HCT116 (cell line): ENCODE data around the gene RIPK4. TPM values are rescaled to one million over a fixed set of nuclear protein-coding genes. Genes with fewer than 3 reads are reported as not detected.

ENCODE experiments used
- ATAC-seq: fragments of 200-7000 bp; cut with Tn5 transposase; 2 replicates; pipeline ENCODE4 v1.9.1; 2020; ENCODE audit warnings: mild to moderate bottlenecking, moderate library complexity
- BruUV-seq: library from RNA; stranded (reverse); fragments of 400-500 nt; replicated peaks from 2 replicates; lab custom pipeline; 2021; lab: Mats Ljungman, UMichigan
- CTCF ChIA-PET: fragments of 300-600 bp; sonication (Branson Sonifier 250); formaldehyde crosslinking; loops from one replicate; lab custom pipeline; 2021; ENCODE audit warnings: antibody characterized with exemption; lab: Charles Lee
- POLR2A ChIA-PET: fragments of 300-600, 350-600 bp; sonication (Branson Sonifier 250); formaldehyde crosslinking; loops from one replicate; lab custom pipeline; 2021; ENCODE audit warnings: antibody characterized with exemption; lab: Charles Lee
- RAD21 ChIA-PET, 2 experiments: fragments of 300-600 bp; sonication (Branson Sonifier 250); formaldehyde crosslinking; loops; one replicate each; lab custom pipeline; 2023; ENCODE audit warnings: low total read pairs in 2 of 2; ENCODE audit not compliant: uncharacterized antibody in 2 of 2, unreplicated experiment in 2 of 2, low non-redundant PET in 1 of 2; lab: Charles Lee
- DNase-seq: peaks from one replicate; pipeline ENCODE4 v3.0.0-alpha.2; 2010; ENCODE audit warnings: low read depth, low spot score
- H2AFZ ChIP-seq: fragments of 200-600 bp; shearing (Covaris generic), sonication (generic); 2 replicates; pipeline ENCODE4 v1.6.1; 2017; ENCODE audit warnings: low read depth, mixed run types, mixed read lengths, antibody characterized with exemption, low read length; ENCODE audit not compliant: poor library complexity, severe bottlenecking
- H3K27ac ChIP-seq: 2 replicates; pipeline ENCODE4 v1.5.1; 2012; ENCODE audit warnings: low read depth, low read length
- H3K27me3 ChIP-seq: fragments of 200-600 bp; sonication (generic); 2 replicates; pipeline ENCODE4 v1.6.1; 2016; ENCODE audit warnings: mixed run types, low read length, mixed read lengths; ENCODE audit not compliant: insufficient read depth
- H3K36me3 ChIP-seq, 2 experiments: fragments of 200-500 bp in 1 of 2; fragments of 200-600 bp in 1 of 2; sonication (Bioruptor generic) in 1 of 2; sonication (generic) in 1 of 2; 2 replicates each; pipeline versions ENCODE4 v1.5.1 to v1.6.1; 2014 to 2016; ENCODE audit warnings: low read length in 2 of 2, inconsistent platforms in 1 of 2, mixed read lengths in 1 of 2, mixed run types in 1 of 2; ENCODE audit not compliant: insufficient read depth in 2 of 2, control insufficient read depth in 1 of 2
- H3K4me1 ChIP-seq, 2 experiments: fragments of 200-600 bp in 1 of 2; sonication (generic) in 1 of 2; 2 replicates each; pipeline versions ENCODE4 v1.5.1 to v1.6.1; 2012 to 2017; ENCODE audit warnings: low read length in 2 of 2, inconsistent platforms in 1 of 2, mild to moderate bottlenecking in 1 of 2, mixed read lengths in 1 of 2, mixed run types in 1 of 2, moderate library complexity in 1 of 2; ENCODE audit not compliant: insufficient read depth in 2 of 2, control insufficient read depth in 1 of 2
- H3K4me2 ChIP-seq: fragments of 200-600 bp; sonication (generic); 2 replicates; pipeline ENCODE4 v1.6.1; 2017; ENCODE audit warnings: mixed run types, low read length, mixed read lengths
- H3K4me3 ChIP-seq, 2 experiments: fragments of 200-600 bp in 1 of 2; sonication (generic) in 1 of 2; replicated peaks in 1 of 2; 2 replicates each; pipeline ENCODE4 v1.5.1; 2011 to 2016; ENCODE audit warnings: low read length in 2 of 2, control low read depth in 1 of 2, low read depth in 1 of 2, mild to moderate bottlenecking in 1 of 2, mixed read lengths in 1 of 2, mixed run types in 1 of 2
- H3K79me2 ChIP-seq: fragments of 200-600 bp; sonication (generic); 2 replicates; pipeline ENCODE4 v1.6.1; 2017; ENCODE audit warnings: mild to moderate bottlenecking, mixed run types, low read length, moderate library complexity, mixed read lengths; ENCODE audit not compliant: insufficient read depth
- H3K9ac ChIP-seq: fragments of 200-600 bp; sonication (generic); 2 replicates; pipeline ENCODE4 v1.6.1; 2016; ENCODE audit warnings: low read length, mixed read lengths
- H3K9me2 ChIP-seq: fragments of 200-600 bp; sonication (generic), shearing (Covaris generic); 2 replicates; pipeline ENCODE4 v1.6.1; 2017; ENCODE audit warnings: mixed run types, mild to moderate bottlenecking, moderate library complexity; ENCODE audit not compliant: insufficient read depth
- H3K9me3 ChIP-seq, 2 experiments: fragments of 200-500 bp in 1 of 2; fragments of 200-600 bp in 1 of 2; sonication (Bioruptor generic) in 1 of 2; sonication (generic) in 1 of 2; 2 replicates each; pipeline ENCODE4 v1.6.1; 2014 to 2017; ENCODE audit warnings: low read length in 2 of 2, mixed read lengths in 2 of 2, inconsistent platforms in 1 of 2, low read depth in 1 of 2, mild to moderate bottlenecking in 1 of 2, mixed run types in 1 of 2, moderate library complexity in 1 of 2; ENCODE audit not compliant: control insufficient read depth in 1 of 2, insufficient read depth in 1 of 2
- H4K20me1 ChIP-seq: fragments of 200-600 bp; sonication (generic), shearing (Covaris generic); 2 replicates; pipeline ENCODE4 v1.6.1; 2017; ENCODE audit warnings: mixed run types, mild to moderate bottlenecking, moderate library complexity; ENCODE audit not compliant: insufficient read depth
- EGR1 ChIP-seq: IDR thresholded peaks from 2 replicates; pipeline ENCODE4 v1.6.1; 2012; ENCODE audit warnings: low read depth
- ELF1 ChIP-seq: IDR thresholded peaks from 2 replicates; pipeline ENCODE4 v1.6.1; 2012; ENCODE audit warnings: low read depth, borderline replicate concordance
- EZH2 ChIP-seq: fragments of 200-600 bp; sonication (generic); IDR thresholded peaks from 2 replicates; pipeline ENCODE4 v1.6.1; 2017; ENCODE audit warnings: antibody characterized with exemption, mixed run types
- FOSL1 ChIP-seq: IDR thresholded peaks from 2 replicates; pipeline ENCODE4 v1.6.1; 2012; ENCODE audit warnings: low read depth
- JUND ChIP-seq: IDR thresholded peaks from 2 replicates; pipeline ENCODE4 v1.6.1; 2012
- POLR2AphosphoS5 ChIP-seq: IDR thresholded peaks from 2 replicates; pipeline ENCODE4 v1.6.1; 2011; ENCODE audit warnings: mild to moderate bottlenecking, low read depth, low read length, moderate library complexity
- RAD21 ChIP-seq: IDR thresholded peaks from 2 replicates; pipeline ENCODE4 v1.6.1; 2012; ENCODE audit warnings: low read depth, mild to moderate bottlenecking
- SIN3A ChIP-seq: IDR thresholded peaks from 2 replicates; pipeline ENCODE4 v1.6.1; 2012; ENCODE audit warnings: low read depth
- SP1 ChIP-seq: IDR thresholded peaks from 2 replicates; pipeline ENCODE4 v1.6.1; 2012; ENCODE audit warnings: low read depth
- YY1 ChIP-seq: IDR thresholded peaks from 2 replicates; pipeline ENCODE4 v1.6.1; 2011; ENCODE audit warnings: low read length, low read depth, moderate library complexity, mild to moderate bottlenecking; ENCODE audit not compliant: insufficient replicate concordance; ENCODE audit errors: extremely low read depth
- ZNF274 ChIP-seq: fragments of 200-500 bp; sonication (Bioruptor generic); IDR thresholded peaks from 2 replicates; pipeline ENCODE4 v1.6.1; 2014; ENCODE audit warnings: mild to moderate bottlenecking, low read depth, low read length, inconsistent platforms
- intact Hi-C: fragments of 100-400 bp; cut with micrococcal nuclease; formaldehyde crosslinking; loops from 2 replicates; pipeline ENCODE4 v1.10.0; 2022
- total RNA-seq: library from RNA; stranded (reverse); gene quantifications from one replicate; pipeline ENCODE4 v1.2.1, GENCODE V29; 2021; ENCODE audit not compliant: unreplicated experiment
- TF ChIP-seq, protein P1 (sequence below): IDR thresholded peaks from 2 replicates; pipeline ENCODE4 v1.6.1; 2012
- TF ChIP-seq, protein P2 (sequence below): IDR thresholded peaks from 2 replicates; pipeline ENCODE4 v1.6.1; 2011; ENCODE audit warnings: mild to moderate bottlenecking, low read length, moderate library complexity; ENCODE audit not compliant: insufficient replicate concordance; ENCODE audit errors: extremely low read depth

The RIPK4 gene
- total RNA-seq, 1 experiment from 2014 or later, result 9.9 TPM

DNA sequence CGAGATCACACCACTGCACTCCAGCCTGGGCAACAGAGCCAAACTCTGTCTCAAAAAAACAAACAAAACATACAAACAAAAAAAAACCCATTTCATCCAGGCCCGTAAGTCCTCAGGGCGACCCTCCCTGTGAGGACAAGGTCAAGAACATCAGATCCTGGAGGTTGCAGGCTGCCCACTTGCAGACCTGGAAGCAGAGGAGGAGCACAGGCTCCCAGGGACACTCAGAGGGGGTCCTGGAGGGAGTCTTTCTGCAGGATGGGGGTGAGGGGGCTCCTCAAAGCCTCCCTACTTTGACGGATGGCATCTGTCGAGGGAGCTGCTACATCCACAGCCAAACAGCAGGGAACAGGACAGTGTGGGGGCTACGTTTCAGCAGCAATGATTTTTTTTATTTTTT lies 47.2 kb downstream of the RIPK4 start:
- DNase-seq (no peak), ATAC-seq (no peak)
- H3K9ac ChIP-seq, result no peak overlapping the region
- H3K9me2 ChIP-seq, result no peaks in the 10 kb centered on the region
- no TSS peak for BruUV-seq
- intact Hi-C loops, result no loop called here
- ChIA-PET POLR2A (no interaction called here), CTCF (no interaction called here), RAD21 (no interaction called here)
- TF ChIP-seq, protein P1, sequence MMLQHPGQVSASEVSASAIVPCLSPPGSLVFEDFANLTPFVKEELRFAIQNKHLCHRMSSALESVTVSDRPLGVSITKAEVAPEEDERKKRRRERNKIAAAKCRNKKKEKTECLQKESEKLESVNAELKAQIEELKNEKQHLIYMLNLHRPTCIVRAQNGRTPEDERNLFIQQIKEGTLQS, result no peak
- TF ChIP-seq ELF1 (no peak), EZH2 (no peak), SIN3A (no peak), JUND (no peak), ZNF274 (no peak), FOSL1 (no peak), RAD21 (no peak), SP1 (no peak), EGR1 (no peak), YY1 (no peak), POLR2AphosphoS5 (no peak)
- TF ChIP-seq, protein P2, sequence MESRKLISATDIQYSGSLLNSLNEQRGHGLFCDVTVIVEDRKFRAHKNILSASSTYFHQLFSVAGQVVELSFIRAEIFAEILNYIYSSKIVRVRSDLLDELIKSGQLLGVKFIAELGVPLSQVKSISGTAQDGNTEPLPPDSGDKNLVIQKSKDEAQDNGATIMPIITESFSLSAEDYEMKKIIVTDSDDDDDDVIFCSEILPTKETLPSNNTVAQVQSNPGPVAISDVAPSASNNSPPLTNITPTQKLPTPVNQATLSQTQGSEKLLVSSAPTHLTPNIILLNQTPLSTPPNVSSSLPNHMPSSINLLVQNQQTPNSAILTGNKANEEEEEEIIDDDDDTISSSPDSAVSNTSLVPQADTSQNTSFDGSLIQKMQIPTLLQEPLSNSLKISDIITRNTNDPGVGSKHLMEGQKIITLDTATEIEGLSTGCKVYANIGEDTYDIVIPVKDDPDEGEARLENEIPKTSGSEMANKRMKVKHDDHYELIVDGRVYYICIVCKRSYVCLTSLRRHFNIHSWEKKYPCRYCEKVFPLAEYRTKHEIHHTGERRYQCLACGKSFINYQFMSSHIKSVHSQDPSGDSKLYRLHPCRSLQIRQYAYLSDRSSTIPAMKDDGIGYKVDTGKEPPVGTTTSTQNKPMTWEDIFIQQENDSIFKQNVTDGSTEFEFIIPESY, result no peak
- H3K9me3 ChIP-seq, result no peaks in the 10 kb centered on the region
- H3K27me3 ChIP-seq, result no peaks in the 10 kb centered on the region
- H3K36me3 ChIP-seq, result no peaks in the 10 kb centered on the region
- no peak overlapping the region for H3K4me3 ChIP-seq
- no peak overlapping the region for H3K4me2 ChIP-seq
- H3K4me1 ChIP-seq, result peaks cover 0 to 12% of the 10 kb centered on the region in 2 experiments; a peak in 2 of 4 replicates
- no peaks in the 10 kb centered on the region for H4K20me1 ChIP-seq
- no peak overlapping the region for H2AFZ ChIP-seq
- H3K79me2 ChIP-seq, result no peaks in the 10 kb centered on the region
- no peak overlapping the region for H3K27ac ChIP-seq
